Suppressor macrophage treated with lipopolysaccharide for 1 hour (primary cell): ENCODE data around the gene PLA2G4E.

Experiments used
- DNase-seq, 3 donors: peaks; one replicate each; pipeline ENCODE4 v3.0.0-alpha.2; 2020 to 2022

The PLA2G4E gene

GRCh38 chr15:42016971-42017370 is 3.9 kb downstream of the PLA2G4E start:
- DNase-seq: no peak

GRCh38 chr15:42014406-42014805 is 6.4 kb downstream of the PLA2G4E start:
- DNase-seq: no peak

- DNase-seq: no peak
These were observed 7.8 kb downstream of the PLA2G4E start for GRCh38 chr15:42012928-42013482.

DNA sequence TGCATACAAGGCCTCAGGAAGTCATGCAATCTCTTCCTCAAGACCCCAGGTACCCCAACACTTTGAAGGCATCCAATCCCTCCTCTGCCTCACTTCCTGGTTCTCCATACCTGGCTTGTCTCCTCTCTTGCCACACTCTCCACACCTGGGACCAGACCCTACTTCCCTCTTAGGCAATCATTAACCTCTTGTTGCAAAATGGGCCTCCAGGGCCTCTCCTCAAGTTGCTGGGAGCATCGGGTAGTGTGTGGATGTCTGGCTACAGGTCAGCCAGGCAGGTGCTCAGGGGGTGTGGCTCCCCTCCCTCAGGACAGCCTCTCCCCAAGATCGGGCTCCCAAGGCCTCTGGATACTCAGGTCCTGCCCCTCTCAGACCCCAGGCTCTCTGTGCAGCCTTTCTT is 8.6 kb downstream of the PLA2G4E start:
- no peak for DNase-seq

DNA sequence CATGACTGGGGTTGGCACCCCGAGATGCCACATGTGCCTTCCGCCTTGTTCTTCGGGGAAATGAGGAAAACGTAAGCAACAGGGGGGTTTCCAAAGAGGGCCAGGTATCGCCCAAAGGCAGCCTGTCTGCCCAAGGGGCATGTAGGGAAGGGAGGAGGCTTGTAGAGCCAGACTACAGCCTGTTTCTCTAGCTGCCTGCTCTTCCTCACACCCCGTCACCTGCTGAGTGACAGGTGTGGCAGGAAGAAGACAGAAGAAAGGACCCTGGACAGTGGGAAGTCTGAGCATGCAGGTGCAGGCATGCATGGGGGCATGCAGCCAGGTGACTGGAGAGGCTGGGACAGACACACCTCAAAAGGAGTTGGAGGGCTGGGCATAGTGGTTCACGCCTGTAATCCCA is 9.8 kb downstream of the PLA2G4E start:
- DNase-seq: no peak

GRCh38 chr15:42010434-42010833 is 10.4 kb downstream of the PLA2G4E start:
- DNase-seq: peak; percentile 78 to 88 (median 81)

GRCh38 chr15:42009474-42009873 is 11.4 kb downstream of the PLA2G4E start:
- DNase-seq: no peak

DNA sequence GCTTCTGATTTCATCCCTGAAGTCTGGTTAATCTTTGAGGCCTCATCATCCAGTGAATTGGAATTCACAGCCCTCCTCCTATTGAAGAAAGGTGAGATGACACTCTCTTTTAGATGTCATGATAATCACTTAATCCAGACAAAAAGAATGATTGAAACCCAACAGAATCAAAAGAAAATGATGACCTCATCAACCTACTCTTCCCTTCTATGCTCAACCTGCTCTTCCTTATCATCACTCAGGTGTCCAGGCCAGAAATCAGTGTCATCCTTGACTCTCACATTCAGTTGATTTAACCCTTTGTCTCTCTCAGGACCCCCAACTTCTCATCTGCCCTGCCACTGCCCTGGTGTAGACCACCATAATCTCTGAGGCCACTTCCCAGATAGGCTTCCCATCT is 11.8 kb downstream of the PLA2G4E start:
- DNase-seq: no peak

DNA sequence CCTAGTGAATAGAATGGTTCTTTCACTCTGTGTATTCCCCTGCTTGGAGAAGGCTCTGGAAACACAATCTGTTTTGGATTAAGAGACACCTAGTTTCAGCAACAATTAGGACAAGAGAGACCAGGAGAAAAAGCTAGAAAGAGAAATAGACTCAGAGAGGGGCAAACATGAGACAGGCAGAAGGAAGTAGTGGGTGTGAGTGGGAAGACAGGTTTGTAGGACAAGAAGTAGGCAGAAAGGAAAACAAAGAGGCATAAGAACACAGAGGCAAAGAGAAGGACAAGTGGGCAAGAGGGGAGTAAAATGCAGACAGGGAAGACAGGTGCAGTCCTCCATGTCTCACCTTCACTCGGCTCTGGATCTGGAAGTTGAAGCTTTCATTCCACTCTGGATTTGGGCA is 13.5 kb downstream of the PLA2G4E start:
- DNase-seq: peak in 1 of 3 donors; percentile 5

DNA sequence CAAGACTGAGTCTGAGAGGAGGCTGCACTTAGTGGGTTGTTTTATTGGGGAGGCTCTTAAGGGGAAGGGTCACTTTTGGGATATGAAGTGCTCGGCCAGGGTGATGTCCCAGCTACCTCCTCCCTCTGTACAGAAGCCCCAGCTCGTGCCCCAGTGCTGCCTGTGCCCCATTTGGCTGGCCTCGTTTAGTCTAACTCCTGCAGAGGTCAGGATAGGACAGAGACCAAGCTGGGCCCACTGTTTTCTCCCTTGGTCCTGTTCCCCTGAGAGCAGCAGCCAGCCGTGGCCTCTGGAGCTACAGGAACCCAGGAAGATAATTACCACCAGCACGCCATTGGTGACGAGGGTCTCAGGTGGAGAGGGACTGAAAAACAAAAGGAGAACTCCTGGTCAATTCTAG is 18.5 kb downstream of the PLA2G4E start:
- no peak for DNase-seq

DNA sequence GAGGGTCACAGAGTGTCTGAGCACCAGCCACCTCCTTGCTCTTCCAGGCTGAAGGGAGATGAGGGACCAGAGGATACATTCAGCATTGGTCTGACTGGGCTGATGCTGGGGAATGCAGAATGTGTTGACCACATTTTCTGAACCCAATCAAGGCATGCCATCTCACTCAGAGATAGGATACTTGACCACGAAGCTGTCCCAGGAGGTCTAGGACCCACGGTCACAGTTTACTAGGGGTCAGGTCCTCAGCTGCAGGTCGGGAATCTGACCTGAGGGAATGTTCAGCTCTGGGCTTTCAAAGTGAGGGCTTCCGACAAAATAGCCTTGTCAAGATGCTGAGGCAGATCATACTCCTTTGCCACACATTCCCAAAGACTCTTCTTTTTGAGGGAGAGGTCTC is 19.6 kb downstream of the PLA2G4E start:
- no peak for DNase-seq

GRCh38 chr15:41999290-42000285 is 21.3 kb downstream of the PLA2G4E start:
- no peak for DNase-seq

- no peak for DNase-seq
These were observed 23.0 kb downstream of the PLA2G4E start for GRCh38 chr15:41997845-41998244.

- no peak for DNase-seq
These were observed 23.8 kb downstream of the PLA2G4E start for GRCh38 chr15:41996921-41997592.

DNA sequence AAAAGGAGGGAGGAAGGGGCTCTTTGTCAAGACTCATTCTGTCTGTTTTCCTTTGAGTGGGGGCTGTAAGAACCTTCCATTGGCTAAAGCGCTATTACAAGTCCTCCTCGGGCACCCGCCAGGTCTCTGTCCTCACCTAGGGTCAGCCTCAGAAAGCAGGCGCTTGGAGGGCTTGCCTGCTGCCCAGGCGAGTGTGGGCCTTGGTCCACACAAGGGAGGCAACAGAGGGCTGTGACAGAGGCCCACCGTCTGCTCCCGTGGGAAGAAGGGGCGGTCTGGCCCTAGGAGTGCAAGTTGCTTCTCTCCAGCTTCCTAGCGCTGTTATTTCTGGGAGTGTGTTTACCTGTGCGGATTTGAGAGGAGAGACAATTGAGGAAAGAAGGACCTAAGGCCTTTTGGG is 24.5 kb downstream of the PLA2G4E start:
- DNase-seq: no peak

DNA sequence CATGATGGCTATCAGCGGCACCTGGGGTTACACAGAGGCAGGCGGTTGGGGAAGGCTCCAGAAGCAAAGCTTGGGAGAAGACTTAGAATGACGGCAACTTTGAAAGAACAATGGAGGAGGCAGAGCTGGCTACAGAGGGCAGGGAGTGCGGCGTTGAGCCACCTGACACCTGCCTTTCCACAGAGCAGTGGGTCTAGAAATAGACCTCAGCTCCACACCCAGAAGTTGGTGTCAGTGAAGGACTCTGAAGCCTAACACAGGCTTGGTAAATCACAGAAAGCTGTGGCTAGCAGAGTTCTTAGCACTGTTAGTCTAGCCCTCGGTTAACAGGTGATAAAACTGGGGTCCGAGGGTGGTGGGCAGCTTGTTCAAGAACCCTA is 25.4 kb downstream of the PLA2G4E start:
- no peak for DNase-seq

- no peak for DNase-seq
These were observed 25.9 kb downstream of the PLA2G4E start for GRCh38 chr15:41994772-41995475.

GRCh38 chr15:41994171-41994650 is 26.6 kb downstream of the PLA2G4E start:
- DNase-seq: no peak

DNA sequence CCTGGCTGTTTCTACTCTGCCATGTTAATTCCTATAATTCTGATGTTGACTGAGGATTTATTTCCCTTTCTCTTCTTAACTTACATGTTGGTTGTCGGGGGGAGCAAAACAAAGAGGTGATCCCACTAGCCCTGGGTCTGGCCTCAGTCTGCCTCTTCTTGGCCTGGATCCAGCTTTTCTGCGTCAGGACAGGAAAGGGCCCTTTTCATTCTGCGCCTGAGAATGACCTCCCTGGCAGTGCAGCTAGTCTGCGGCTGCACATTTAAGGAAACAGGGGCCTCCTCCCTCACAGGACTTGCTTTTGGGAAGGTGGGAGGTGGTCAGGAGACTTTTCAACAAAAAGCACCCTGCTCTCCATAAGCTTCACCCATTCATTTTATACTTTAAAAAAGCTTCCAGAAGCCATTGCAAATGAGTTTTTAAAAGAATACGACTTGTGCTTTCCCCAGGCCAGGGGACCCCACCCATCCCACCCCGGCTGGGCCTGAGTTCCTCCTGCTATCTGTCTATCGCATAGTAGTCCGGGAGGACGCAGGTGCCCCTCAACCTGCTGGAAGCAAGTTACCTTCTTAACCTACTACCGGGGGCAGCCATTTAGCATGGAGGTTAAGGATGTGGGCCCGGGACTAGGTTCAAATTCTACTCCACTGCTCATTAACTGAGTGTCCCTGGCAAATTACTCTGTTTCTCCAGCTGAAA is 27.2 kb downstream of the PLA2G4E start:
- no peak for DNase-seq

GRCh38 chr15:41992803-41993190 is 28.0 kb downstream of the PLA2G4E start:
- DNase-seq: no peak

DNA sequence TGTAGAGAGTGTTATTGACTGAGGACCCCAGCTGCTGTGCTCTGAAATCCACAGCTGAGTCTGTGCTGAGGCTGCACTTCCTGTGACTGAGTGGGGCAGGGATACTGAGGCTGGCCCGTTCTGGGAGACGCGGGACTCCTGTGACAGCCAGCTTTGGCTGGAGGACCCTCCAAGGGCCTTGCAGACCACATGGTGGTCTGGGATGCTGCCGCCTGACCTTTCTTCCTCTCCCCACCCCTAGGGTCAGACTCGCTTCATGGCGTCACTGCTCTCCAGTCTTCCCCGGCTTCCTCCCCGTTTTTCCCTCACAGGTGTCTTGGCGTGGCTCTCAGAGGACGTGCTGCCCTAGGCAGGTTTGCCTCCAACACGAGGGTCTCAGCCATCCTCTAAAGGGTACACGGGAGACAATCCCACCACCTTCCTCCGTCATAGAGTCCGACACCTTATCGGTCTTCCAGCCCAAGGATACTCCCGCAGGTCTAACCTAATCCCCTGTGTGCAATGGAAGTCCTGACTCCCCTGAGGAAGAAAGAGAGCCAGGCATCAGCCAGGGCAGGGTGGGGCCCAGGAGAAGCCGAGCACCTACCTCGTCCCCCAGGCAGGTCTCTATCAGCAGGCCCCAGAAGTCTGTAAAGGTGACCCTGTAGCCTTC is 28.6 kb downstream of the PLA2G4E start:
- DNase-seq: no peak

- DNase-seq: no peak
These were observed 30.2 kb downstream of the PLA2G4E start for GRCh38 chr15:41990691-41991090.
